ENCODE measurements around the gene ARHGEF2. TPM values are rescaled to one million over a fixed set of nuclear protein-coding genes. Genes with fewer than 3 reads are reported as not detected.

ARHGEF2 gene
- total and polyA plus RNA-seq, 2 donors (not counting 1 experiment from before 2014, with no cell fraction given) = 103 to 276 TPM

- H2AFZ ChIP-seq (ENCODE audit: low read length) = no peak overlapping the region
- H3K9me3 ChIP-seq (ENCODE audit: control insufficient read depth, insufficient read depth, low read depth, low read length) = no peaks in the 10 kb centered on the region
- no peak overlapping the region for H3K4me2 ChIP-seq (ENCODE audit: extremely low read depth, insufficient read depth, low read length)
- H3K4me3 ChIP-seq (replicated peaks in 1 of 4; ENCODE audit: control extremely low read depth in 1 of 4, insufficient read depth in 1 of 4, low read depth in 3 of 4, low read length in 4 of 4) = no peak overlapping the region
- peaks cover 3% of the 10 kb centered on the region for H3K4me1 ChIP-seq (ENCODE audit: control insufficient read depth, extremely low read depth, insufficient read depth, low read length)
- no peaks in the 10 kb centered on the region for H3K27me3 ChIP-seq (ENCODE audit: control insufficient read depth, insufficient read depth, low read length)
- no peak for DNase-seq (ENCODE audit: low read depth in 2 of 2)
- H3K79me2 ChIP-seq (ENCODE audit: control insufficient read depth, insufficient read depth, low read length) = no peaks in the 10 kb centered on the region
- H3K36me3 ChIP-seq (ENCODE audit: control insufficient read depth, insufficient read depth, low read length) = peaks cover 5% of the 10 kb centered on the region
- no peak overlapping the region for H3K27ac ChIP-seq (ENCODE audit: insufficient read depth, low read length)
- H4K20me1 ChIP-seq (ENCODE audit: control insufficient read depth, extremely low read depth, insufficient read depth, low read length) = no peaks in the 10 kb centered on the region
- TF ChIP-seq CTCF (conservative IDR thresholded peaks at IDR 0.05 in 1 of 2, IDR thresholded peaks at IDR 0.05 in 1 of 2; ENCODE audit: low read depth in 1 of 2, low read length in 2 of 2) = no peak
- no peak overlapping the region for H3K9ac ChIP-seq (ENCODE audit: insufficient read depth, low read length)
Measured at GRCh38 chr1:155942578-155943141, 35.7 kb downstream of the ARHGEF2 start.

GRCh38 chr1:155941845-155942531 lies 36.4 kb downstream of the ARHGEF2 start:
- H2AFZ ChIP-seq (ENCODE audit: low read length) = no peak overlapping the region
- H3K9me3 ChIP-seq (ENCODE audit: control insufficient read depth, insufficient read depth, low read depth, low read length) = no peaks in the 10 kb centered on the region
- peaks cover 2% of the 10 kb centered on the region for H3K36me3 ChIP-seq (ENCODE audit: control insufficient read depth, insufficient read depth, low read length)
- no peaks in the 10 kb centered on the region for H3K79me2 ChIP-seq (ENCODE audit: control insufficient read depth, insufficient read depth, low read length)
- H3K27ac ChIP-seq (ENCODE audit: insufficient read depth, low read length) = no peak overlapping the region
- no peaks in the 10 kb centered on the region for H3K27me3 ChIP-seq (ENCODE audit: control insufficient read depth, insufficient read depth, low read length)
- no peak for TF ChIP-seq EZH2 (IDR thresholded peaks at IDR 0.05; ENCODE audit: low read length, missing control alignments)
- TF ChIP-seq CTCF (conservative IDR thresholded peaks at IDR 0.05 in 1 of 2, IDR thresholded peaks at IDR 0.05 in 1 of 2; ENCODE audit: low read depth in 1 of 2, low read length in 2 of 2) = no peak
- no peaks in the 10 kb centered on the region for H4K20me1 ChIP-seq (ENCODE audit: control insufficient read depth, extremely low read depth, insufficient read depth, low read length)
- DNase-seq (ENCODE audit: low read depth in 2 of 2) = no peak
- H3K4me2 ChIP-seq (ENCODE audit: extremely low read depth, insufficient read depth, low read length) = no peak overlapping the region
- no peak overlapping the region for H3K9ac ChIP-seq (ENCODE audit: insufficient read depth, low read length)
- H3K4me3 ChIP-seq (replicated peaks in 1 of 4; ENCODE audit: control extremely low read depth in 1 of 4, insufficient read depth in 1 of 4, low read depth in 3 of 4, low read length in 4 of 4) = no peak overlapping the region
- H3K4me1 ChIP-seq (ENCODE audit: control insufficient read depth, extremely low read depth, insufficient read depth, low read length) = peaks cover 3% of the 10 kb centered on the region

- H3K79me2 ChIP-seq (ENCODE audit: control insufficient read depth, insufficient read depth, low read length) = no peaks in the 10 kb centered on the region
- H3K27ac ChIP-seq (ENCODE audit: insufficient read depth, low read length) = peak within 1 kb of the TSS; percentile 34
- H3K4me2 ChIP-seq (ENCODE audit: extremely low read depth, insufficient read depth, low read length) = no peak within 1 kb of the TSS
- no peaks in the 10 kb centered on the region for H3K9me3 ChIP-seq (ENCODE audit: control insufficient read depth, insufficient read depth, low read depth, low read length)
- H2AFZ ChIP-seq (ENCODE audit: low read length) = peak within 1 kb of the TSS; percentile 12
- TF ChIP-seq EZH2 (IDR thresholded peaks at IDR 0.05; ENCODE audit: low read length, missing control alignments) = no peak
- no peaks in the 10 kb centered on the region for H3K27me3 ChIP-seq (ENCODE audit: control insufficient read depth, insufficient read depth, low read length)
- H3K9ac ChIP-seq (ENCODE audit: insufficient read depth, low read length) = no peak within 1 kb of the TSS
- peaks cover 2% of the 10 kb centered on the region for H3K36me3 ChIP-seq (ENCODE audit: control insufficient read depth, insufficient read depth, low read length)
- DNase-seq (ENCODE audit: low read depth in 2 of 2) = peak in 1 of 2 donors; percentile 32
- H3K4me1 ChIP-seq (ENCODE audit: control insufficient read depth, extremely low read depth, insufficient read depth, low read length) = peaks cover 3% of the 10 kb centered on the region
- no peak within 1 kb of the TSS for H3K4me3 ChIP-seq (replicated peaks in 1 of 4; ENCODE audit: control extremely low read depth in 1 of 4, insufficient read depth in 1 of 4, low read depth in 3 of 4, low read length in 4 of 4)
- no peaks in the 10 kb centered on the region for H4K20me1 ChIP-seq (ENCODE audit: control insufficient read depth, extremely low read depth, insufficient read depth, low read length)
Measured at GRCh38 chr1:155940993-155941844, 37.1 kb downstream of the ARHGEF2 start, which contains the start of gene RXFP4. Gene RXFP4, plus strand, starts transcription at chr1:155941638. Its CDS starts 72 bp downstream, at chr1:155941710.

Data from fibroblast of lung (primary cell).